Measurements from ENCODE around the gene SERPINB6.
"Not testable (repeated sequence)": the region's sequence is repeated elsewhere in the genome, so short reads cannot be mapped to it uniquely, and the experiment has no call there.

SERPINB6 gene

GRCh38 chr6:2958776-2959175 lies 12.6 kb downstream of the SERPINB6 start:
- no peak for DNase-seq (ENCODE audit: low spot score)

GRCh38 chr6:2958331-2958711 lies 13.0 kb downstream of the SERPINB6 start:
- no peak for DNase-seq (ENCODE audit: low spot score)

- no peak for DNase-seq (ENCODE audit: low spot score)
These were observed 13.6 kb downstream of the SERPINB6 start for GRCh38 chr6:2957696-2958330.

GRCh38 chr6:2956930-2957685 lies 14.3 kb downstream of the SERPINB6 start:
- DNase-seq (ENCODE audit: low spot score): no peak

- DNase-seq (ENCODE audit: low spot score): no peak
These were observed 18.3 kb downstream of the SERPINB6 start for GRCh38 chr6:2953098-2953497.

GRCh38 chr6:2952557-2953095 lies 18.7 kb downstream of the SERPINB6 start:
- peak; percentile 84 for DNase-seq (ENCODE audit: low spot score)

GRCh38 chr6:2951728-2952127 lies 19.6 kb downstream of the SERPINB6 start:
- DNase-seq (ENCODE audit: low spot score): no peak

GRCh38 chr6:2950713-2951112 lies 20.7 kb downstream of the SERPINB6 start:
- DNase-seq (ENCODE audit: low spot score): no peak

- no peak for DNase-seq (ENCODE audit: low spot score)
These were observed 21.8 kb downstream of the SERPINB6 start for GRCh38 chr6:2949536-2950083.

- DNase-seq (ENCODE audit: low spot score): no peak
These were observed 22.2 kb downstream of the SERPINB6 start for GRCh38 chr6:2949121-2949520.

- DNase-seq (ENCODE audit: low spot score): no peak
These were observed 22.9 kb downstream of the SERPINB6 start for GRCh38 chr6:2948228-2949025.

- DNase-seq (ENCODE audit: low spot score): no peak
These were observed 23.9 kb downstream of the SERPINB6 start for GRCh38 chr6:2947445-2947844.

GRCh38 chr6:2945153-2945452 lies 26.3 kb downstream of the SERPINB6 start:
- DNase-seq (ENCODE audit: low spot score): no peak

- no peak for DNase-seq (ENCODE audit: low spot score)
These were observed 26.8 kb downstream of the SERPINB6 start for GRCh38 chr6:2944405-2945152.

- no peak for DNase-seq (ENCODE audit: low spot score)
These were observed 27.8 kb downstream of the SERPINB6 start for GRCh38 chr6:2943564-2943955.

- peak; percentile 43 for DNase-seq (ENCODE audit: low spot score)
These were observed 28.3 kb downstream of the SERPINB6 start for GRCh38 chr6:2942914-2943563.

GRCh38 chr6:2942116-2942515 lies 29.3 kb downstream of the SERPINB6 start:
- DNase-seq (ENCODE audit: low spot score): not testable (repeated sequence)

- DNase-seq (ENCODE audit: low spot score): no peak
These were observed 30.5 kb downstream of the SERPINB6 start for GRCh38 chr6:2940851-2941250.

GRCh38 chr6:2940010-2940850 lies 31.1 kb downstream of the SERPINB6 start:
- DNase-seq (ENCODE audit: low spot score): no peak

- DNase-seq (ENCODE audit: low spot score): no peak
These were observed 31.9 kb downstream of the SERPINB6 start for GRCh38 chr6:2939315-2940009.
